GM18498 (cell line): ENCODE results near the gene MAN1A1.

Experiments used
- ATAC-seq: cut with Tn5 transposase; IDR thresholded peaks from one replicate; pipeline ENCODE4 v1.9.1; 2021; ENCODE audit warnings: mild to moderate bottlenecking, moderate library complexity; ENCODE audit not compliant: unreplicated experiment

The MAN1A1 gene

DNA sequence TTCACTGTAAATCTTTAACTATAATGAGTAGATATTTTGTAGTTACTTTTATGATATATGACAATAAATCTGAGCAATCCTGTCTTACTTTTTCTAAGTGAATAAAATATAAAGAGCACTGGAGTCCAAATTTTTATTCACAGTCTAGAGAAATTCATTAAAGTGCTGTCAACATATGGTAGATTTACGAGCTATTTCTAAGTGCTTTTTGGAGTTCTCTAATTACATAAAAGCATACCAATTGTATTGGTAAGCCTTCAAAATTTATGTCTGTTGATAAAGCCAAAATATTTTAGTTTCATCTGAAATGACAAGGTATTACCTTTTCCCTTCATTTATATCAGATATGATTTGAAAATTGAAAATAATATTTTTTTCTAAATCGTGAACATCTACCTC lies 75.4 kb downstream of the MAN1A1 start:
- ATAC-seq: no peak

GRCh38 chr6:119273272-119274196 lies 76.0 kb downstream of the MAN1A1 start:
- ATAC-seq: no peak

DNA sequence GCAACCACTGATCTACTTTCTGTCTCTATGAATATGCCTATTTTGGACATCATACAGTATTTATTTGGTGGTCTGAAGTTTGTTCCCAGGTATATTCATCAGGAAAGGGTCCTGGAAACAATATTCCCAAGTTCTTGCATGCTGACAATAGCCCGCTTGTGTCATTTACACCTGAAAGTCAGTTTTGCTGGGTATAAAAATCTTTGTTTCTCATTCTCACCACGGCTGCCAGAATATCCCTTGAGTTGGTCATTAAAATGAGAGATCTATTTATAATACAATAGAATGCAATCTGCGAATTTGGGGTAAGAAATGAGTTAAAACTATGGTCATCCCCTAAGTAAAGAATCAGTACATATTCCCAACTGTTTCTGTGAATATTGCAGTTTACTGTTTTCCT lies 79.0 kb downstream of the MAN1A1 start:
- ATAC-seq: no peak

GRCh38 chr6:119269266-119270103 lies 80.1 kb downstream of the MAN1A1 start:
- ATAC-seq: no peak

GRCh38 chr6:119267126-119267905 lies 82.2 kb downstream of the MAN1A1 start:
- ATAC-seq: no peak

DNA sequence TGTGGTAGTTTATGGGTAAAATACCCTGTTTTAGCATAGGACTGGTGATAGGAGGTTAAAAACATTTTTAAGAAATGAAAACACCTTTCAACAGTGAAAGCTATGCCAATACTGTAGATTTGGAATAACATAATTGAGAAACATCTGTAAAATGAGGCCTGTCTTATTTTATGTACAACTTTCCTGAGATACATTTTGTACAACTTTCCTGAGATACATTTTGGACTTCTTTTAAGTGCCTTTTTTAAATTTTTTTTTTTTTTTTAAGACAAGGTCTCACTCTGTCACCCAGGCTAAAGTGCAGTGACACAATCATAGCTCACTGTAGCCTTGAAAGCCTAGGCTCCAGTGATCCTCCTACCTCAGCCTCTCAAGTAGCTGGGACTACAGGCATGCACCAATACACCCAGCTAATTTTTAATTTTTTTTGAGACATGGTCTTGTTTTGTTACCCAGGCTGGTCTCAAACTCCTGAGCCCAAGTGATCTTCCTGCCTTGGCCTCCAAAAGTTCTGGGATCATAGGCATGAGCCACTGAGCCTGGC lies 84.6 kb downstream of the MAN1A1 start:
- ATAC-seq: no peak

DNA sequence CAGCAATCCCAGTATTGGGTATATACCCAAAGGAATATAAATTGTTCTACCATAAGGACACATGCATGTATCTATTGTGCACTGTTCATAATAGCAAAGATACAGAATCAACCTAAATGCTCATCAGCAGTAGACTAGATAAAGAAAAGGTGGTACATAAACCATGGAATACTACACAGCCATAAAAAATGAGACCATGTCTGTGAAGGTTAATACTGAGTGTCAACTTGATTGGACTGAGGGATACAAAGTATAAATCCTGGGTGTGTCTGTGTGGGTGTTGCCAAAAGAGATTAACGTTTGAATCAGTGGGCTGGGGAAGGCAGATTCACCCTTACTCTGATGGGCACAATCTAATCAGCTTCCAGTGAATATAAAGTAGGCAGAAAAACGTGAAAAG lies 86.9 kb downstream of the MAN1A1 start:
- ATAC-seq: no peak

- no peak for ATAC-seq
These were observed 87.6 kb downstream of the MAN1A1 start for GRCh38 chr6:119261944-119262284.

DNA sequence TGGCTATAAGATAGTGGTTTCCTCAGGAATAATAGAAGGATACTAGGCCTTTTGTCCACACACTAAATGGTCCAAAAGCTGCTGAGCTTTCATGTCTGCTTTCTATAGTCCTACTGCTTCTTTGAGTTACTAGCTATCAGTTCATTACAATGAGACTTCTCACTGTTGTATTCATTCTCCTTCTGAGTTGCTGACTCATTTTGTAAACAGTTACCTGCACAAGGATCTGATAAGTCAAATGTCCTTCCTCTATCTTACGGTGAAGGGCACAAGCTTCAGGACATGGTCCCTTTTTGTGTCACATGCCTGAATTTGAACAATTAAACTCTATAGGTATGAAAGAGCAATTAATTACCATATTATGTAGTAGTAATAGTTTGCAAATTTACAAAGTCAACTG lies 90.5 kb downstream of the MAN1A1 start:
- ATAC-seq: no peak

GRCh38 chr6:119257726-119258125 lies 91.8 kb downstream of the MAN1A1 start:
- ATAC-seq: no peak

GRCh38 chr6:119256978-119257462 lies 92.5 kb downstream of the MAN1A1 start:
- ATAC-seq: no peak

- ATAC-seq: no peak
These were observed 93.2 kb downstream of the MAN1A1 start for GRCh38 chr6:119256392-119256791.

GRCh38 chr6:119255492-119255891 lies 94.1 kb downstream of the MAN1A1 start:
- ATAC-seq: no peak

- ATAC-seq: no peak
These were observed 99.5 kb downstream of the MAN1A1 start for GRCh38 chr6:119250036-119250435.

- ATAC-seq: no peak
These were observed 100.2 kb downstream of the MAN1A1 start for GRCh38 chr6:119249319-119249718.

GRCh38 chr6:119247504-119247903 lies 102.1 kb downstream of the MAN1A1 start:
- ATAC-seq: no peak

DNA sequence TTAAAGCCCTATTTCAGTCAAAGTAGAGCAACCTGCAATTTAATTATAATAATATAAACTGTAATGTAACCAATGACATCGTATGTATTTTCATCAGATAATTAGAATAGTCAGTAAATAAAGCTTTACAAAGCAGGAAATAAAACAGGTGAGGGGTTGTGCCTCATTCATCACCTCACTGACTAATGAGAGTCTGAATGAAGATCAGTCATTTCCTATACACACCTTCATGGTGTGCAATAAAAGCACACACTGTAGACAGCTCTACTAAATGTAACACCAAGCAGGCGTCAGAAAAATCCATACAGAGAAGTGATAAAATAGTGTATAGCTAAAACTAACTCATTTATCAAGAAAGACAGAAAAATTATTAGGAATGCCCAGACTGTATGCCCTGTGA lies 105.9 kb downstream of the MAN1A1 start:
- no peak for ATAC-seq

- no peak for ATAC-seq
These were observed 106.5 kb downstream of the MAN1A1 start for GRCh38 chr6:119243037-119243436.

GRCh38 chr6:119241540-119242309 lies 107.8 kb downstream of the MAN1A1 start:
- ATAC-seq: no peak

GRCh38 chr6:119241111-119241465 lies 108.5 kb downstream of the MAN1A1 start:
- ATAC-seq: peak; percentile 81
